Body of pancreas (tissue), 4 donors: ENCODE data around the gene IFNA6. TPM values are rescaled to one million over a fixed set of nuclear protein-coding genes. Genes with fewer than 3 reads are reported as not detected.

Experiments used
- ATAC-seq: fragments of 150-250 bp; one replicate; pipeline ENCODE4 v1.9.1; 2016
- DNase-seq, 4 donors: peaks; one replicate each; pipeline ENCODE4 v3.0.0-alpha.2; 2019
- H3K27ac ChIP-seq, 4 donors: fragments of 200-600 bp; sonication (generic); 1 replicate in 3 of 4; 2 replicates in 1 of 4; pipeline versions ENCODE4 v1.5.1 to v1.6.1; 2016 to 2019; ENCODE audit warnings: mild to moderate bottlenecking in 1 of 4, mixed read lengths in 1 of 4, moderate library complexity in 1 of 4
- H3K27me3 ChIP-seq, 2 donors: fragments of 200-600 bp; sonication (generic); one replicate each; pipeline ENCODE4 v1.6.0; 2016; ENCODE audit warnings: mild to moderate bottlenecking in 1 of 2
- H3K36me3 ChIP-seq, 2 donors: fragments of 200-600 bp; sonication (generic); replicated peaks in 1 of 2; 2 replicates each; pipeline ENCODE4 v1.5.1; 2016; ENCODE audit warnings: low read depth in 2 of 2; ENCODE audit not compliant: insufficient read depth in 1 of 2
- H3K4me1 ChIP-seq: fragments of 200-600 bp; sonication (generic); one replicate; pipeline ENCODE4 v1.6.0; 2016
- H3K4me3 ChIP-seq, 2 donors: fragments of 200-600 bp; sonication (generic); 1 replicate in 1 of 2; 2 replicates in 1 of 2; pipeline ENCODE4 v1.5.1; 2016 to 2019
- H3K9me3 ChIP-seq, 3 donors: fragments of 200-600 bp; sonication (generic); 1 replicate in 2 of 3; 2 replicates in 1 of 3; pipeline ENCODE4 v1.5.1; 2016
- CTCF ChIP-seq, 7 experiments: fragments of 450-650 bp in 4 of 7; fragments of 200-600 bp in 3 of 7; sonication (generic) in 3 of 7; IDR thresholded peaks; one replicate each; pipeline ENCODE4 v1.5.1; 2016 to 2019; ENCODE audit warnings: antibody characterized with exemption in 7 of 7
- POLR2A ChIP-seq, 3 donors: fragments of 450-650 bp; IDR thresholded peaks; one replicate each; pipeline ENCODE4 v1.6.1; 2016; ENCODE audit warnings: antibody characterized with exemption in 3 of 3, mild to moderate bottlenecking in 2 of 3
- WGBS, 2 donors: methylation state at CpG; one replicate each; pipeline ENCODE4 v1.1.5; 2017; 5-methylcytosine and 5-hydroxymethylcytosine counted together
- intact Hi-C: fragments of 100-400 bp; cut with DNase I; formaldehyde crosslinking; loops from one replicate; pipeline ENCODE4 v1.15.1; 2023
- total RNA-seq, 2 donors: library from RNA; depleted of rRNA; stranded (reverse); fragments of >200 nt; gene quantifications; one replicate each; pipeline ENCODE4 v1.1.0, GENCODE V29; 2016

IFNA6 gene
- total RNA-seq, 2 donors from 2014 or later: not detected

- WGBS, 2 donors: 76 to 83% methylated on average over 4 of the region's 4 CpGs
- TF ChIP-seq CTCF (IDR thresholded peaks at IDR 0.05) (no peak), POLR2A (IDR thresholded peaks at IDR 0.05) (no peak)
- Histone ChIP-seq H3K9me3 (no peaks in the 10 kb centered on the region), H3K4me3 (no peak overlapping the region), H3K27ac (no peak overlapping the region), H3K27me3 (no peaks in the 10 kb centered on the region), H3K36me3 (no peaks in the 10 kb centered on the region), H3K4me1 (no peaks in the 10 kb centered on the region)
- ATAC-seq: no peak
- intact Hi-C loops: no loop called here
- DNase-seq: no peak
Observed at GRCh38 chr9:21340735-21341134, 10.0 kb downstream of the IFNA6 start.

- Histone ChIP-seq H3K4me3 (no peak overlapping the region), H3K4me1 (peaks cover 27% of the 10 kb centered on the region), H3K9me3 (no peaks in the 10 kb centered on the region), H3K27ac (no peak overlapping the region), H3K27me3 (no peaks in the 10 kb centered on the region), H3K36me3 (no peaks in the 10 kb centered on the region)
- DNase-seq (no peak), ATAC-seq (no peak)
- TF ChIP-seq CTCF (IDR thresholded peaks at IDR 0.05) (no peak), POLR2A (IDR thresholded peaks at IDR 0.05) (no peak)
- intact Hi-C loops: no loop called here
Observed at GRCh38 chr9:21336457-21336856, 14.2 kb downstream of the IFNA6 start.

DNA sequence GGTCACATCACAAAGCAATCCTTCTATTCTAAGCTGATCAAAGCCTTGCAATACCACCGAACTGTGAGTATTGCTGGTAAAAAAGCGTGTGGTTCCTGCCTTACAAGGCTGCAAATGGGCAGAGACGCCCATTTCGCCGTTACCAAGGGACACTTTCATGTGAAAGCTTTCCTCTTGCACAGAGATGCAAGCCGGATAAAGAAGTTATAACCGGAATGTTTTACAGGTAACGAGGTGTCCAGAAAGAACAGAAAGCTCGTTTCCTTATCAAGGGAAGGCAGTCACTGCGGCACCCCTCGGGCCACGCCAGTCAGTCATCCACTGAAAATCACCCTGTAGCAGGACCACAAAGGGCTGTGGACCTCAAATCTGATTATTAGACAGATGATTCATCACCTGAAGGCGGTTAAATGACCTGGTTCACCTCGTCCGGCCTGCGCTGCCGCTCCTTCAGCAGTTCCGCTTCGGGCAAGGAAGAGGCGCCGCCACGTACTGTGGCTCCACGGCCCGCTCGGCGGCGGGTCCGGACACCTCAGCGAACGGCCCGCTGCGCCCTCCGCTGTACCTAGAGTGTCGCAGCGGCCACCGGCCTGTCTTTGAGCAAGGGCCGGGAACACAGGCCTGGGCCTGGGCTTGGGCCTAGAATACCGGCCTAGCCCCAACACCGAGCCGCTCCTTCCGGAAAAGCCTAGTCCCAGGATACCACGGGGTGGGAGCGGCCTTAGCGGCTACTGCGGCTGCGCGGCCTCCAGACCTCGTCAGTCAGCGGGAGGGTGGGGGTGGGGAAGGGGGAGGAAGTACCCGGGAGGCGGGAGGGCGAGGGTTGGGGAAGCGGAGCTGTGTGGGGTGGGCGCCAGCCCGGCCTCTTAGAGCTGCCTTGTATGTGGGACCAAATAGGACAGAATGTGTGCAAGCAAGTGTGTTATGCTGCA, 15.7 kb downstream of the IFNA6 start, which contains the start of gene KLHL9:
Gene KLHL9, minus strand, starts transcription at position 704 of the 932 bp plus-strand sequence. Its CDS starts 545 bp downstream, at position 159.
- WGBS, 2 donors: 0 to 1% methylated on average over 24 to 55 of the region's 55 CpGs
- H3K4me1 ChIP-seq: peaks cover 42% of the 10 kb centered on the region
- intact Hi-C loops: no loop called here
- H3K27me3 ChIP-seq: no peaks in the 10 kb centered on the region
- ATAC-seq: peak; percentile 100
- no peaks in the 10 kb centered on the region for H3K36me3 ChIP-seq
- peak within 1 kb of the TSS; percentile 55 to 79 for H3K4me3 ChIP-seq
- no peaks in the 10 kb centered on the region for H3K9me3 ChIP-seq
- peak; percentile 65 to 73 (median 73) for TF ChIP-seq POLR2A (IDR thresholded peaks at IDR 0.05)
- peak in 1 of 7 experiments; percentile 10 for TF ChIP-seq CTCF (IDR thresholded peaks at IDR 0.05)
- H3K27ac ChIP-seq: peak within 1 kb of the TSS; percentile 84 to 96 (median 94)
- DNase-seq: peak; percentile 93 to 96 (median 95)

DNA sequence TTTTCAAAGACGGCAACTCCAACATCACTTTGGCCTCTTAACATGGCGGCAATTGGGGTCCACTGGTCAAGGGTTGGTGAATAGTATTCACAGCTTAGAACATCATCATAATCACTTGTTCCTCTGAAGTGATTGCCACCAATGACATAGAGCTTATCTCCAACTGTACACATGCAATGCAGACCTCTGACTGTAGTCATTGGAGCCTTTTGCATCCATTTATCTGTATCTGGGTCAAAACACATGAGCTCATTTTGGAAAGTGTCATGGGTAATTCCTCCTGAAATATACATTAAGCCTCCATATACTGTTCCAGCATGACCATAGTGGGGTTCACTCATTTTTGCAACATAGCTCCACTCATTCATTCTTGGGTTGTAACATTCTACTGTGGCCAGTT, 17.5 kb downstream of the IFNA6 start:
- intact Hi-C loops: no loop called here
- no peaks in the 10 kb centered on the region for H3K36me3 ChIP-seq
- WGBS, 2 donors: 97% methylated on average over 2 of the region's 2 CpGs
- H3K9me3 ChIP-seq: no peaks in the 10 kb centered on the region
- ATAC-seq: no peak
- no peak for DNase-seq
- TF ChIP-seq CTCF (IDR thresholded peaks at IDR 0.05) (no peak), POLR2A (IDR thresholded peaks at IDR 0.05) (no peak)
- H3K4me1 ChIP-seq: peaks cover 43% of the 10 kb centered on the region
- H3K27me3 ChIP-seq: no peaks in the 10 kb centered on the region
- H3K27ac ChIP-seq: no peak overlapping the region
- H3K4me3 ChIP-seq: no peak overlapping the region
